Fibroblast of lung (primary cell): ENCODE results near the gene IGSF10.

Experiments
- EZH2 ChIP-seq: IDR thresholded peaks from 2 replicates; pipeline ENCODE4 v1.5.1; 2012; ENCODE audit warnings: low read length, control low read depth, mild to moderate bottlenecking; ENCODE audit errors: missing control alignments
- TF ChIP-seq, protein P1 (sequence below), 2 donors: IDR thresholded peaks in 1 of 2; conservative IDR thresholded peaks in 1 of 2; 1 replicate in 1 of 2; 2 replicates in 1 of 2; pipeline ENCODE4 v1.5.1; 2011 to 2012; ENCODE audit warnings: low read length in 2 of 2, control low read depth in 1 of 2, inconsistent platforms in 1 of 2, low read depth in 1 of 2, mild to moderate bottlenecking in 1 of 2

DNA sequence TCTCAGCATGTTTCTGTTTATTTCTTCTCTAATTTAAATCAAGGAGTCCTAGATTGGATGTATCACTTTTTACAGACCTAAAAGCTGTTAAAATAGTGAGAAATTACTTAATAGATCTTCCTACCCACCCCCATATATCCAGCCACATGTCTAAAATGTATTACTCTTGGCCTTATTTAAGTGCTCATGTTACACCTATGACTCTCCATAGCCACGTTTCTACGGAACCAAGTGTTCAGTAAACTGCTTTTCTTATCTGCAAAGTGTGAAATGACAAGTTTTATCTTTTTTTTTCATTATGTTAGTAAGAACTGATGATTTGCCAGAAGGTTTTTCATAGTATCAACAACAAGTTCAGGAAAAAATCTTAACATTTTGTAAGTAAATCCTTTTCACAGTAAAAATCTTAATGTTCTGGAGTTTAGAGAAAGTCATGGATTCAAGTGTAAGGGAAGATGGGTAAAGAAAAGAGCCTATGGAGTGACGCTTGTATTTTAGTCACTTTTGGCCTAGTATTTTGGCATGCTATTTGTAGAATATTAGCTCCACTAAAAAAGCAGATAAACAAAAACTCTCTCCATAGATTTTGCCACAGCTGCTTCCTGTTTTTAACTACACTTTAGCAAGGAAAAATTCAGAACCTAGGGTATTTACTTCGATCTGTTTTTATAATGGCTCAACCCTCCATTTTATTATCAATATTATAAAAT, 41.2 kb upstream of the IGSF10 start:
- TF ChIP-seq, protein P1, sequence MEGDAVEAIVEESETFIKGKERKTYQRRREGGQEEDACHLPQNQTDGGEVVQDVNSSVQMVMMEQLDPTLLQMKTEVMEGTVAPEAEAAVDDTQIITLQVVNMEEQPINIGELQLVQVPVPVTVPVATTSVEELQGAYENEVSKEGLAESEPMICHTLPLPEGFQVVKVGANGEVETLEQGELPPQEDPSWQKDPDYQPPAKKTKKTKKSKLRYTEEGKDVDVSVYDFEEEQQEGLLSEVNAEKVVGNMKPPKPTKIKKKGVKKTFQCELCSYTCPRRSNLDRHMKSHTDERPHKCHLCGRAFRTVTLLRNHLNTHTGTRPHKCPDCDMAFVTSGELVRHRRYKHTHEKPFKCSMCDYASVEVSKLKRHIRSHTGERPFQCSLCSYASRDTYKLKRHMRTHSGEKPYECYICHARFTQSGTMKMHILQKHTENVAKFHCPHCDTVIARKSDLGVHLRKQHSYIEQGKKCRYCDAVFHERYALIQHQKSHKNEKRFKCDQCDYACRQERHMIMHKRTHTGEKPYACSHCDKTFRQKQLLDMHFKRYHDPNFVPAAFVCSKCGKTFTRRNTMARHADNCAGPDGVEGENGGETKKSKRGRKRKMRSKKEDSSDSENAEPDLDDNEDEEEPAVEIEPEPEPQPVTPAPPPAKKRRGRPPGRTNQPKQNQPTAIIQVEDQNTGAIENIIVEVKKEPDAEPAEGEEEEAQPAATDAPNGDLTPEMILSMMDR (conservative IDR thresholded peaks at IDR 0.05 in 1 of 2, IDR thresholded peaks at IDR 0.05 in 1 of 2; ENCODE audit: low read depth in 1 of 2, low read length in 2 of 2): no peak
- no peak for TF ChIP-seq EZH2
